Activated CD8-positive, alpha-beta T cell treated with anti-CD3 and anti-CD28 coated beads for 36 hours (primary cell): ENCODE data around the gene ZNF488. TPM values are rescaled to one million over a fixed set of nuclear protein-coding genes. Genes with fewer than 3 reads are reported as not detected.

Experiments
- ATAC-seq: fragments of 200-7000 bp; cut with Tn5 transposase; one replicate; pipeline ENCODE4 v1.10.0; 2021; ENCODE audit warnings: mild to moderate bottlenecking, moderate library complexity
- CTCF ChIA-PET: fragments of 350-600 bp; sonication (Branson Sonifier 250); formaldehyde crosslinking; loops from one replicate; lab custom pipeline; 2021; ENCODE audit warnings: antibody characterized with exemption; lab: Charles Lee
- POLR2A ChIA-PET: fragments of 350-600 bp; sonication (Branson Sonifier 250); formaldehyde crosslinking; loops from one replicate; lab custom pipeline; 2021; ENCODE audit warnings: antibody characterized with exemption; lab: Charles Lee
- DNase-seq: peaks from one replicate; pipeline ENCODE4 v3.0.0-alpha.2; 2020
- H3K27ac Mint-ChIP-seq: one replicate; pipeline ENCODE4 v1.8.0; 2021; ENCODE audit warnings: mild to moderate bottlenecking, mixed read lengths
- H3K27me3 Mint-ChIP-seq: one replicate; pipeline ENCODE4 v1.8.0; 2021; ENCODE audit warnings: mixed read lengths
- H3K36me3 Mint-ChIP-seq: one replicate; pipeline ENCODE4 v1.8.0; 2021; ENCODE audit warnings: low read depth, mixed read lengths
- H3K4me1 Mint-ChIP-seq: one replicate; pipeline ENCODE4 v1.8.0; 2021; ENCODE audit warnings: low read depth, mixed read lengths
- H3K4me3 Mint-ChIP-seq: one replicate; pipeline ENCODE4 v1.8.0; 2021; ENCODE audit warnings: mild to moderate bottlenecking, moderate library complexity, mixed read lengths
- H3K9me3 Mint-ChIP-seq: one replicate; pipeline ENCODE4 v1.8.0; 2021; ENCODE audit warnings: mixed read lengths
- intact Hi-C: fragments of 100-400 bp; cut with micrococcal nuclease; formaldehyde crosslinking; loops from one replicate; pipeline ENCODE4 v1.10.0; 2022
- total RNA-seq, 2 experiments: library from RNA; stranded (reverse); gene quantifications; one replicate each; pipeline ENCODE4 v1.2.3, GENCODE V29; 2021
- TF ChIP-seq, protein P1 (sequence below): fragments of 200-600 bp; IDR thresholded peaks from one replicate; pipeline ENCODE4 v1.8.0; 2022; ENCODE audit warnings: antibody characterized with exemption, mild to moderate bottlenecking

Gene ZNF488
- total RNA-seq, 2 experiments from 2014 or later = 0.36 to 0.58 TPM

DNA sequence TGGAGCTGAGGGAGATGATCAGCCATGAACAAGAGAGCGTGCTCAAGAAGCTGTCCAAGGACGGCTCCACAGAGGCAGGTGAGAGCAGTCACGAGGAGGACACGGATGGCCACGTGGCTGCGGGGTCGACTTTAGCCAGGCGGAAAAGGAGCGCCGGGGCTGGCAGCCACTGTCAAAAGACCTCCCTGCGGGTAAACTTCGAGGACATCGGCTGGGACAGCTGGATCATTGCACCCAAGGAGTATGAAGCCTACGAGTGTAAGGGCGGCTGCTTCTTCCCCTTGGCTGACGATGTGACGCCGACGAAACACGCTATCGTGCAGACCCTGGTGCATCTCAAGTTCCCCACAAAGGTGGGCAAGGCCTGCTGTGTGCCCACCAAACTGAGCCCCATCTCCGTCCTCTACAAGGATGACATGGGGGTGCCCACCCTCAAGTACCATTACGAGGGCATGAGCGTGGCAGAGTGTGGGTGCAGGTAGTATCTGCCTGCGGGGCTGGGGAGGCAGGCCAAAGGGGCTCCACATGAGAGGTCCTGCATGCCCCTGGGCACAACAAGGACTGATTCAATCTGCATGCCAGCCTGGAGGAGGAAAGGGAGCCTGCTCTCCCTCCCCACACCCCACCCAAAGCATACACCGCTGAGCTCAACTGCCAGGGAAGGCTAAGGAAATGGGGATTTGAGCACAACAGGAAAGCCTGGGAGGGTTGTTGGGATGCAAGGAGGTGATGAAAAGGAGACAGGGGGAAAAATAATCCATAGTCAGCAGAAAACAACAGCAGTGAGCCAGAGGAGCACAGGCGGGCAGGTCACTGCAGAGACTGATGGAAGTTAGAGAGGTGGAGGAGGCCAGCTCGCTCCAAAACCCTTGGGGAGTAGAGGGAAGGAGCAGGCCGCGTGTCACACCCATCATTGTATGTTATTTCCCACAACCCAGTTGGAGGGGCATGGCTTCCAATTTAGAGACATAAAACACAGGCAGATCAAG, 58.5 kb downstream of the ZNF488 start:
- CTCF ChIA-PET = interaction anchor here (2.6 to 4.4 kb wide), 2 partner anchors 13 to 277 kb away, joined by 13 to 16 read pairs; no protein-coding TSS in a partner anchor
- DNase-seq = no peak
- H3K36me3 Mint-ChIP-seq = no peaks in the 10 kb centered on the region
- H3K9me3 Mint-ChIP-seq = no peaks in the 10 kb centered on the region
- H3K4me1 Mint-ChIP-seq = no peaks in the 10 kb centered on the region
- intact Hi-C loops = no loop called here
- ATAC-seq = no peak
- no peak overlapping the region for H3K4me3 Mint-ChIP-seq
- no peaks in the 10 kb centered on the region for H3K27me3 Mint-ChIP-seq
- no peak overlapping the region for H3K27ac Mint-ChIP-seq
- POLR2A ChIA-PET = no interaction called here
- TF ChIP-seq, protein P1, sequence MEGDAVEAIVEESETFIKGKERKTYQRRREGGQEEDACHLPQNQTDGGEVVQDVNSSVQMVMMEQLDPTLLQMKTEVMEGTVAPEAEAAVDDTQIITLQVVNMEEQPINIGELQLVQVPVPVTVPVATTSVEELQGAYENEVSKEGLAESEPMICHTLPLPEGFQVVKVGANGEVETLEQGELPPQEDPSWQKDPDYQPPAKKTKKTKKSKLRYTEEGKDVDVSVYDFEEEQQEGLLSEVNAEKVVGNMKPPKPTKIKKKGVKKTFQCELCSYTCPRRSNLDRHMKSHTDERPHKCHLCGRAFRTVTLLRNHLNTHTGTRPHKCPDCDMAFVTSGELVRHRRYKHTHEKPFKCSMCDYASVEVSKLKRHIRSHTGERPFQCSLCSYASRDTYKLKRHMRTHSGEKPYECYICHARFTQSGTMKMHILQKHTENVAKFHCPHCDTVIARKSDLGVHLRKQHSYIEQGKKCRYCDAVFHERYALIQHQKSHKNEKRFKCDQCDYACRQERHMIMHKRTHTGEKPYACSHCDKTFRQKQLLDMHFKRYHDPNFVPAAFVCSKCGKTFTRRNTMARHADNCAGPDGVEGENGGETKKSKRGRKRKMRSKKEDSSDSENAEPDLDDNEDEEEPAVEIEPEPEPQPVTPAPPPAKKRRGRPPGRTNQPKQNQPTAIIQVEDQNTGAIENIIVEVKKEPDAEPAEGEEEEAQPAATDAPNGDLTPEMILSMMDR = no peak

DNA sequence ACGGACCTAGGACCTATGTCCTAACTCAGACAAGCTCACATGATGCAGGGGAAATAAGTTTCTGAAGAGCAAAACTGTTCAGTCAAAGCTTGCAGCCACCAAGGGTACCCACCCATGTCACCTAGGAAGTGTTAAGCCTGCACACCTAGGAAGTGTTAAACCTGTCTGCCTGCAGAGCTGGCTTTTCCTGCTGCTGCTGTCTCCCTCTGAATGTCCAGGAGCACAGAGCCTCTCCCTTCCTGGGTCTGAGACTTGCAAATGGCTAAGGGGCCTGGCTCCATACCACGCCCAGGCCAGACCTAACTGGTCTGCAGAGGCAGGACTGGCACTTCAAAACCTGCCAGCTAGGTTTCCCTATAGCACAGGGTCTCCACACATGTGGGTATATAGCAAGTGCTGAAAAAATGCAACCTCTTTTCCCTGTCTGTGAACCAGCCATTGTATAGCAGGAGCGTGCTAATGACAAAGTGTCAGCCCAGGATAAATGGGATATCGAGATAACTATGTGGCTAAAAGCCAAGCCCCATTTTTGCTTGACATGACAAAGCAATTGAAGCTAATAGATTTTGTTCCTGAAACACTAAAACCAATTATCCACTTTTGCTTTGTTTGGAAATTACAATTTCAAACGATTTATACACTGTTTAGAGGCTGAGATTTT, 60.3 kb downstream of the ZNF488 start:
- H3K9me3 Mint-ChIP-seq = no peaks in the 10 kb centered on the region
- H3K4me1 Mint-ChIP-seq = no peaks in the 10 kb centered on the region
- DNase-seq (no peak), ATAC-seq (no peak)
- intact Hi-C loops = no loop called here
- no peaks in the 10 kb centered on the region for H3K27me3 Mint-ChIP-seq
- no peak overlapping the region for H3K27ac Mint-ChIP-seq
- no peak overlapping the region for H3K4me3 Mint-ChIP-seq
- ChIA-PET CTCF (interaction anchor here (1.1 to 4.4 kb wide), 4 partner anchors 11 to 299 kb away, joined by 3 to 16 read pairs (median 10); no protein-coding TSS in a partner anchor), POLR2A (interaction anchor here (0.6 kb wide), 1 partner anchor 1491 kb away, joined by 3 read pairs; no protein-coding TSS in a partner anchor)
- TF ChIP-seq, protein P1 = no peak
- no peaks in the 10 kb centered on the region for H3K36me3 Mint-ChIP-seq

DNA sequence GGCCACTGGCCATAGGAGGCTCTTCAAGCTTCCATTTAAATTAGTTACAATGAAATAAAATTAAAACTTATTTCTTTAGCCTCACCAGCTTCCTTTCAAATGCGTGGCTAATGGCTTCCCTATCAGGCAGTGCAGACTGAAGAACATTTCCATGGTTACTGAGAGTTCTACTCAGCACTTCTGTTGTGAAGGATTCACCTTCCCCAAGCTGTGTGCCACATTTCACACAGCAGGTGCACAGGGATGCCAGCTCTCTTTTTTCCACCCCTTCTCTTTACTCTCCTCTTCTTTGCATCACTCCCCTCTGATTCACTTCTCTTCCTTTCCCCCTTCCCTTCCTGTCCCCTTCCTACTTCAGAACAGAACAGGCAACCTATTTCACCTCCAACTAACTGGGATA, 61.0 kb downstream of the ZNF488 start:
- TF ChIP-seq, protein P1 = no peak
- DNase-seq = no peak
- Mint-ChIP-seq H3K27ac (no peak overlapping the region), H3K9me3 (no peaks in the 10 kb centered on the region), H3K27me3 (no peaks in the 10 kb centered on the region), H3K4me3 (no peak overlapping the region), H3K36me3 (no peaks in the 10 kb centered on the region), H3K4me1 (no peaks in the 10 kb centered on the region)
- no peak for ATAC-seq
- intact Hi-C loops = no loop called here
- ChIA-PET POLR2A (no interaction called here), CTCF (interaction anchor here (1.1 to 4.4 kb wide), 4 partner anchors 11 to 298 kb away, joined by 3 to 16 read pairs (median 10); no protein-coding TSS in a partner anchor)

DNA sequence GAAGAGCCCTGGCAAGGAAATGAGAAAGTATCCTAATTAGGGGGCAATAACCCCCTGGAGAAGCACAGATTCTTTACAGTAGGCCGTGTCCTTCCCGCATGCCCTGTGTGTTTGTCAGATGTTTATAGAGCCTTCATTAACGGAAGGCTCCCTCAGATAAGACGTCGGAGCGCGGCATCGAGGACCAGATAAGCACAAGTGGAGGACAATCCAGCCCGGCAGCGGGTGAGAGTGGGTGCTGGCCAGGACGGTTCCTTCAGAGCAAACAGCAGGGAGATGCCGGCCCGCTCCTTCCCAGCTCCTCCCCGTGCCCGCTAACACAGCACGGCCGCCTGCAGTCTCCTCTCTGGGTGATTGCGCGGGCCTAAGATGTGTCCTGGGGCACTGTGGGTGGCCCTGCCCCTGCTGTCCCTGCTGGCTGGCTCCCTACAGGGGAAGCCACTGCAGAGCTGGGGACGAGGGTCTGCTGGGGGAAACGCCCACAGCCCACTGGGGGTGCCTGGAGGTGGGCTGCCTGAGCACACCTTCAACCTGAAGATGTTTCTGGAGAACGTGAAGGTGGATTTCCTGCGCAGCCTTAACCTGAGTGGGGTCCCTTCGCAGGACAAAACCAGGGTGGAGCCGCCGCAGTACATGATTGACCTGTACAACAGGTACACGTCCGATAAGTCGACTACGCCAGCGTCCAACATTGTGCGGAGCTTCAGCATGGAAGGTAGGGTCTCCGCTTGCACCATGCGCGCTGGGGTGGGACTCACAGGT, 61.6 kb downstream of the ZNF488 start, which contains the start of gene GDF2:
Gene GDF2, plus strand, starts transcription at position 155 of the 762 bp plus-strand sequence. Its CDS starts 215 bp downstream, at position 370.
- POLR2A ChIA-PET = no interaction called here
- intact Hi-C loops = no loop called here

More for the DNA sequence above, 61.6 kb downstream of the ZNF488 start, which contains the start of gene GDF2:
- Mint-ChIP-seq H3K27ac (no peak within 1 kb of the TSS), H3K36me3 (no peaks in the 10 kb centered on the region), H3K9me3 (no peaks in the 10 kb centered on the region), H3K4me1 (no peaks in the 10 kb centered on the region), H3K27me3 (no peaks in the 10 kb centered on the region), H3K4me3 (no peak within 1 kb of the TSS)
- ATAC-seq (no peak), DNase-seq (no peak)
- CTCF ChIA-PET = interaction anchor here (1.1 to 4.4 kb wide), 4 partner anchors 10 to 297 kb away, joined by 3 to 16 read pairs (median 9); no protein-coding TSS in a partner anchor
- TF ChIP-seq, protein P1 = no peak
